H1 (cell line): Measurements from ENCODE around the gene BIRC7.

Experiments
- CTCF ChIP-seq, 3 experiments: IDR thresholded peaks; 1 replicate in 2 of 3; 2 replicates in 1 of 3; pipeline versions ENCODE4 v1.5.1 to v1.6.1; 2011; ENCODE audit warnings: low read length in 3 of 3, mild to moderate bottlenecking in 3 of 3, inconsistent platforms in 2 of 3, low read depth in 1 of 3, moderate library complexity in 1 of 3; ENCODE audit not compliant: insufficient read depth in 1 of 3; ENCODE audit errors: control extremely low read depth in 1 of 3
- HDAC2 ChIP-seq, 2 experiments: fragments of 300-600 bp in 1 of 2; sonication (generic) in 1 of 2; IDR thresholded peaks; 2 replicates each; pipeline ENCODE4 v1.6.1; 2011 to 2012; ENCODE audit warnings: low read depth in 2 of 2, low read length in 2 of 2, mild to moderate bottlenecking in 2 of 2, moderate library complexity in 2 of 2, borderline replicate concordance in 1 of 2, inconsistent platforms in 1 of 2

DNA sequence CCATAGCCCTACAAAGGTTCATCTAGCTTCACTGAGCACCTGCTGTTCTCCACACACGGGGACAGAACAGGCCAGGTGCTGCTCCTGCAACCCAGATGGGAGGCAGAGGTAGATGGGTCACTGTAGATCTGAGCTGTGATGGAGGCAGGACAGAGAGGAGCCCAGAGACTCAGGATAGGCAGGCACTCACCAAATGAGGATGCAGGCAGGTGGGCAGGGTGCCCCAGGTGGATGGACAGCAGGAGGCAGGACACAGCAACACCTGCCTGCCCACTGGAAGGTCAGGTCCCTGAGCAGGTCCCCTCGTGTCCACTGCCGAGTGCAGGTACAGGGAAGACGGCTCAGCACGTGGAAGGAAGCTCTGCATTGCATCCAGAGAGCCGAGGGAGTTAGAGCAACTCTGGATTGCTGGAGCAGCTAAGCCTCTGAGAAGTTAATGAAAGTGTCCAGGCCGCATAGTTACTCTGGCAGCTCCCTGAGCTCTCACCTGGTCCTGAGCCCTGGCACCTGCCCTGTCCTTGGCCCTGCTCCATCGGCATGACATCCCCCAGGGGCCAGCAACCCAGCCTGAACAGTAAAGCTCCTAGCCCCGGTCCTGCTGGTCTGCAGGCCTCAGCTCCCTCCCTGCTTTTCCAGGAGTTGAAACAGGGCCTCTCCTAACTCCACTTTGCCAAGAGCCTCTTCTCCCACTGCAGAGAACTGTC lies 14.9 kb upstream of the BIRC7 start:
- TF ChIP-seq HDAC2 (IDR thresholded peaks at IDR 0.05; ENCODE audit: borderline replicate concordance in 1 of 2, low read depth in 2 of 2, low read length in 2 of 2), result no peak
- no peak for TF ChIP-seq CTCF (IDR thresholded peaks at IDR 0.05; ENCODE audit: control extremely low read depth in 1 of 3, insufficient read depth in 1 of 3, low read depth in 1 of 3, low read length in 3 of 3)
